Transverse colon (tissue), 4 donors: Measurements from ENCODE around the gene TP53I11. TPM values are rescaled to one million over a fixed set of nuclear protein-coding genes. Genes with fewer than 3 reads are reported as not detected.
A peak's percentile ranks its signal among the peaks of the same experiment; 100 is the strongest.

Experiments
- DNase-seq: peaks from one replicate; pipeline ENCODE4 v3.0.0-alpha.2; 2019
- H3K27ac ChIP-seq, 4 donors: fragments of 200-600 bp; sonication (generic); 2 replicates each; pipeline ENCODE4 v1.5.1; 2016 to 2018; ENCODE audit warnings: inconsistent platforms in 4 of 4
- H3K27me3 ChIP-seq: fragments of 200-600 bp; sonication (generic); 2 replicates; pipeline ENCODE4 v1.5.1; 2017; ENCODE audit warnings: inconsistent platforms
- H3K36me3 ChIP-seq, 4 donors: fragments of 200-600 bp; sonication (generic); 2 replicates each; pipeline ENCODE4 v1.5.1; 2017 to 2019; ENCODE audit warnings: inconsistent platforms in 4 of 4
- H3K4me1 ChIP-seq, 4 donors: fragments of 200-600 bp; sonication (generic); 2 replicates each; pipeline ENCODE4 v1.5.1; 2017 to 2020; ENCODE audit warnings: inconsistent platforms in 4 of 4
- H3K4me3 ChIP-seq, 4 donors: fragments of 200-600 bp; sonication (generic); 1 replicate in 1 of 4; 2 replicates in 3 of 4; pipeline versions ENCODE4 v1.5.1 to v1.6.1; 2017 to 2019; ENCODE audit warnings: inconsistent platforms in 4 of 4
- H3K9me3 ChIP-seq, 2 donors: fragments of 200-600 bp; sonication (generic); 2 replicates each; pipeline ENCODE4 v1.5.1; 2017 to 2019; ENCODE audit warnings: inconsistent platforms in 2 of 2
- CTCF ChIP-seq, 5 experiments: fragments of 200-600 bp in 3 of 5; fragments of 450-650 bp in 2 of 5; sonication (generic) in 3 of 5; IDR thresholded peaks; 1 replicate in 2 of 5; 2 replicates in 3 of 5; pipeline ENCODE4 v1.5.1; 2016 to 2017; ENCODE audit warnings: antibody characterized with exemption in 5 of 5, inconsistent platforms in 3 of 5, mild to moderate bottlenecking in 2 of 5, moderate library complexity in 1 of 5
- EP300 ChIP-seq: sonication (generic); formaldehyde crosslinking; IDR thresholded peaks from one replicate; pipeline ENCODE4 v1.6.1; 2017; ENCODE audit warnings: antibody characterized with exemption, low read depth
- POLR2A ChIP-seq: fragments of 450-650 bp; IDR thresholded peaks from one replicate; pipeline ENCODE4 v1.6.1; 2016; ENCODE audit warnings: antibody characterized with exemption, mild to moderate bottlenecking, moderate library complexity
- POLR2AphosphoS5 ChIP-seq, 3 donors: sonication (generic); formaldehyde crosslinking; IDR thresholded peaks; one replicate each; pipeline ENCODE4 v1.6.1; 2016; ENCODE audit warnings: antibody characterized with exemption in 3 of 3
- WGBS, 2 donors: methylation state at CpG; one replicate each; pipeline ENCODE4 v1.1.5; 2018; ENCODE audit warnings: low coverage in 1 of 2; 5-methylcytosine and 5-hydroxymethylcytosine counted together
- in situ Hi-C, 4 donors: fragments of 200-750 bp; cut with MboI; loops; one replicate each; pipeline versions ENCODE4 v1.15.0 to v1.15.1; 2017; ENCODE audit warnings: low sequenced_read_pairs in 3 of 4, low pct_ligation_motif_present in 1 of 4, low pct_unique_long_range_greater_than_20kb in 1 of 4
- intact Hi-C: fragments of 100-400 bp; cut with DNase I; formaldehyde crosslinking; loops from one replicate; pipeline ENCODE4 v1.15.1; 2023; ENCODE audit warnings: low total_unique reads
- total RNA-seq, 4 donors: library from RNA; depleted of rRNA; stranded (reverse); fragments of >200 nt; gene quantifications; one replicate each; pipeline ENCODE4 v1.1.0, GENCODE V29; 2016

The TP53I11 gene
- total RNA-seq, 4 donors from 2014 or later = 41.5 to 90.0 (median 56.4) TPM

- Histone ChIP-seq H3K36me3 (no peaks in the 10 kb centered on the region), H3K4me1 (peaks cover 5 to 50% (median 43%) of the 10 kb centered on the region in 4 donors), H3K4me3 (no peak overlapping the region), H3K27ac (peak overlapping the region; percentile 86 to 92 (median 88)), H3K9me3 (no peaks in the 10 kb centered on the region), H3K27me3 (no peaks in the 10 kb centered on the region)
- TF ChIP-seq CTCF (IDR thresholded peaks at IDR 0.05) (no peak), POLR2A (no peak), EP300 (no peak), POLR2AphosphoS5 (IDR thresholded peaks at IDR 0.05) (no peak)
- no peak for DNase-seq
- 33 to 41% methylated on average over 2 to 3 of the region's 3 CpGs for WGBS, 2 donors
- intact Hi-C loops (no loop called here), in situ Hi-C loops (no loop called here)
These were observed 27.7 kb upstream of the TP53I11 start for GRCh38 chr11:44978274-44978960.

- intact Hi-C loops = no loop called here
- WGBS, 2 donors = 19% methylated on average over 9 of the region's 9 CpGs; no CpG with 5 or more reads in 1 of the 2 donors
- TF ChIP-seq CTCF (IDR thresholded peaks at IDR 0.05) (peak in 2 of 5 experiments; percentile 6 to 26), EP300 (no peak), POLR2AphosphoS5 (IDR thresholded peaks at IDR 0.05) (no peak), POLR2A (no peak)
- Histone ChIP-seq H3K9me3 (no peaks in the 10 kb centered on the region), H3K27ac (peak overlapping the region; percentile 86 to 92 (median 88)), H3K27me3 (no peaks in the 10 kb centered on the region), H3K4me3 (no peak overlapping the region), H3K36me3 (no peaks in the 10 kb centered on the region), H3K4me1 (peaks cover 5 to 50% (median 43%) of the 10 kb centered on the region in 4 donors)
- DNase-seq = peak; percentile 41
- in situ Hi-C loops = no loop called here
These were observed 26.9 kb upstream of the TP53I11 start for GRCh38 chr11:44977493-44977984.

- DNase-seq = peak; percentile 30
- Histone ChIP-seq H3K4me1 (peaks cover 5 to 50% (median 43%) of the 10 kb centered on the region in 4 donors), H3K27ac (peak overlapping the region; percentile 86 to 92 (median 88)), H3K27me3 (no peaks in the 10 kb centered on the region), H3K4me3 (no peak overlapping the region), H3K36me3 (no peaks in the 10 kb centered on the region), H3K9me3 (no peaks in the 10 kb centered on the region)
- in situ Hi-C loops = no loop called here
- intact Hi-C loops = no loop called here
- TF ChIP-seq CTCF (IDR thresholded peaks at IDR 0.05) (no peak), POLR2AphosphoS5 (IDR thresholded peaks at IDR 0.05) (no peak), EP300 (no peak), POLR2A (no peak)
- WGBS, 2 donors = 72% methylated on average over 5 of the region's 5 CpGs; no CpG with 5 or more reads in 1 of the 2 donors
These were observed 25.9 kb upstream of the TP53I11 start for GRCh38 chr11:44976576-44976975.

GRCh38 chr11:44974402-44975000, 23.8 kb upstream of the TP53I11 start:
- WGBS, 2 donors = 93 to 100% methylated on average over 3 to 12 of the region's 12 CpGs

More at GRCh38 chr11:44974402-44975000, 23.8 kb upstream of the TP53I11 start:
- no peak for DNase-seq
- H3K27ac ChIP-seq = no peak overlapping the region
- TF ChIP-seq POLR2A (no peak), EP300 (no peak), CTCF (IDR thresholded peaks at IDR 0.05) (no peak), POLR2AphosphoS5 (IDR thresholded peaks at IDR 0.05) (no peak)
- intact Hi-C loops = no loop called here
- H3K27me3 ChIP-seq = no peaks in the 10 kb centered on the region
- H3K36me3 ChIP-seq = no peaks in the 10 kb centered on the region
- H3K9me3 ChIP-seq = no peaks in the 10 kb centered on the region
- in situ Hi-C loops = no loop called here
- H3K4me1 ChIP-seq = peaks cover 5 to 37% (median 33%) of the 10 kb centered on the region in 4 donors
- no peak overlapping the region for H3K4me3 ChIP-seq
